ENCODE results near the gene PHF21A. TPM values are rescaled to one million over a fixed set of nuclear protein-coding genes. Genes with fewer than 3 reads are reported as not detected.
A peak's percentile ranks its signal among the peaks of the same experiment; 100 is the strongest.

PHF21A gene
- total and polyA plus RNA-seq, 2 of the 13 experiments (the other 11 are each of a cell fraction or from before 2014, with no cell fraction given): 4.1 to 34.6 TPM

- TF ChIP-seq PATZ1 (CRISPR knock-in tag; IDR thresholded peaks at IDR 0.05): peak; percentile 70
- no peak for TF ChIP-seq ZBTB1 (CRISPR knock-in tag; IDR thresholded peaks at IDR 0.05; ENCODE audit: borderline replicate concordance)
- TF ChIP-seq ATF7-NPFF (CRISPR knock-in tag; IDR thresholded peaks at IDR 0.05; ENCODE audit: low read depth): no peak
- TF ChIP-seq ADNP (CRISPR knock-in tag; IDR thresholded peaks at IDR 0.05): no peak
- no peak for TF ChIP-seq YY1 (IDR thresholded peaks at IDR 0.05; ENCODE audit: insufficient read depth, insufficient replicate concordance, low read depth, low read length)
- no peak for TF ChIP-seq SATB2 (CRISPR knock-in tag; IDR thresholded peaks at IDR 0.05)
- TF ChIP-seq MYPOP (CRISPR knock-in tag; IDR thresholded peaks at IDR 0.05): no peak
- TF ChIP-seq IRF2 (CRISPR knock-in tag; IDR thresholded peaks at IDR 0.05): peak; percentile 50; the same call in 1 of the 2 replicates
- TF ChIP-seq MED13 (CRISPR knock-in tag; IDR thresholded peaks at IDR 0.05): no peak
- peak; percentile 44; the same call in 1 of the 2 replicates for TF ChIP-seq PHF21A (CRISPR knock-in tag; IDR thresholded peaks at IDR 0.05)
- no peak for TF ChIP-seq KDM3A (CRISPR knock-in tag; IDR thresholded peaks at IDR 0.05; ENCODE audit: low read depth)
- no peak for TF ChIP-seq ZFP62 (CRISPR knock-in tag; IDR thresholded peaks at IDR 0.05)
- no peak for TF ChIP-seq ZNF598 (CRISPR knock-in tag; IDR thresholded peaks at IDR 0.05; ENCODE audit: borderline replicate concordance)
- peak; percentile 72 for TF ChIP-seq SOX5 (CRISPR knock-in tag; IDR thresholded peaks at IDR 0.05; ENCODE audit: borderline replicate concordance)
- no peak for TF ChIP-seq ZSCAN5A (CRISPR knock-in tag; IDR thresholded peaks at IDR 0.05; ENCODE audit: borderline replicate concordance)
- TF ChIP-seq ZNF567 (CRISPR knock-in tag; IDR thresholded peaks at IDR 0.05; ENCODE audit: borderline replicate concordance): no peak
- 0 out of 2 replicates have a peak, but pooled peaks have one; percentile 43 for TF ChIP-seq ATF2 (CRISPR knock-in tag; IDR thresholded peaks at IDR 0.05)
- TF ChIP-seq MIXL1 (CRISPR knock-in tag; IDR thresholded peaks at IDR 0.05): 0 out of 2 replicates have a peak, but pooled peaks have one; percentile 33
- peak; percentile 31; the same call in 1 of the 2 replicates for TF ChIP-seq BCL6 (CRISPR knock-in tag; IDR thresholded peaks at IDR 0.05)
- TF ChIP-seq ZBTB38 (CRISPR knock-in tag; IDR thresholded peaks at IDR 0.05): no peak
- peak; percentile 78; the same call in 1 of the 2 replicates for TF ChIP-seq IKZF5 (CRISPR knock-in tag; IDR thresholded peaks at IDR 0.05)
- 0 out of 2 replicates have a peak, but pooled peaks have one; percentile 51 for TF ChIP-seq KDM4B (CRISPR knock-in tag; IDR thresholded peaks at IDR 0.05)
- peak; percentile 80 for TF ChIP-seq SP5 (CRISPR knock-in tag; IDR thresholded peaks at IDR 0.05; ENCODE audit: borderline replicate concordance, low read depth)
- peak; percentile 49 for TF ChIP-seq SALL1 (CRISPR knock-in tag; IDR thresholded peaks at IDR 0.05)
- no peak for TF ChIP-seq FOXA1 (IDR thresholded peaks at IDR 0.05)
- TF ChIP-seq FOXA1 (CRISPR knock-in tag; IDR thresholded peaks at IDR 0.05): peak; percentile 62
Observed at GRCh38 chr11:46127150-46127638, 5.9 kb upstream of the PHF21A start (continued).
